Measurements from ENCODE around the gene SYT6. TPM values are rescaled to one million over a fixed set of nuclear protein-coding genes. Genes with fewer than 3 reads are reported as not detected.

SYT6 gene
- total RNA-seq, 1 experiment from 2014 or later, result 77.2 TPM

- Histone ChIP-seq H2BK15ac (ENCODE audit: low read depth, low read length) (no peak overlapping the region), H3K23ac (ENCODE audit: insufficient read length, low read depth, low read length) (no peak overlapping the region), H2BK5ac (ENCODE audit: insufficient read length, low read length) (no peak overlapping the region), H4K20me1 (ENCODE audit: control insufficient read depth, insufficient read depth, insufficient read length) (no peaks in the 10 kb centered on the region), H3K18ac (ENCODE audit: insufficient read length, low read depth, low read length) (no peak overlapping the region), H3K4me2 (ENCODE audit: insufficient read depth, insufficient read length, low read length) (no peak overlapping the region), H3K79me2 (ENCODE audit: insufficient read depth, low read length) (no peaks in the 10 kb centered on the region), H4K91ac (ENCODE audit: insufficient read length, low read depth, low read length) (no peak overlapping the region), H3K4me1 (ENCODE audit: insufficient read depth, low read length) (no peaks in the 10 kb centered on the region), H2BK20ac (ENCODE audit: low read depth, low read length, poor library complexity, severe bottlenecking) (no peak overlapping the region), H2BK12ac (ENCODE audit: insufficient read length, low read depth, low read length) (no peak overlapping the region), H3K14ac (ENCODE audit: insufficient read depth, low read length) (no peak overlapping the region), H3K9me3 (ENCODE audit: control insufficient read depth, low read depth, low read length) (no peaks in the 10 kb centered on the region), H3K4ac (ENCODE audit: low read depth, low read length) (no peak overlapping the region), H3K23me2 (ENCODE audit: insufficient read length, low read depth, low read length, poor library complexity, severe bottlenecking) (no peaks in the 10 kb centered on the region), H3K79me1 (ENCODE audit: insufficient read depth, low read depth, low read length, poor library complexity, severe bottlenecking) (no peaks in the 10 kb centered on the region), H4K5ac (ENCODE audit: insufficient read length, low read depth, low read length) (no peak overlapping the region), H4K8ac (replicated peaks; ENCODE audit: insufficient read length, low read depth, low read length) (no peak overlapping the region), H3T11ph (ENCODE audit: low read length) (no peak overlapping the region), H3K27me3 (ENCODE audit: insufficient read depth, low read length) (no peaks in the 10 kb centered on the region), H3K9ac (ENCODE audit: extremely low read depth, insufficient read length, low read length) (no peak overlapping the region), H2AFZ (ENCODE audit: low read length) (no peak overlapping the region), H3K56ac (ENCODE audit: insufficient read length, low read depth, low read length) (no peak overlapping the region), H2AK5ac (ENCODE audit: insufficient read length, low read length) (no peak overlapping the region), H3K27ac (ENCODE audit: insufficient read length, low read depth, low read length) (no peak overlapping the region), H2BK120ac (ENCODE audit: low read depth, low read length, poor library complexity, severe bottlenecking) (no peak overlapping the region)
- H3K9me3 Mint-ChIP-seq, result peaks cover 18 to 24% of the 10 kb centered on the region in 2 experiments
- WGBS (ENCODE audit: extremely low coverage, insufficient read length, low lambda C conversion rate), result no CpG with 5 or more reads among the region's 8 CpGs
- no peak for DNase-seq
- no peak overlapping the region for H3K27ac Mint-ChIP-seq
- TF ChIP-seq, protein P1, sequence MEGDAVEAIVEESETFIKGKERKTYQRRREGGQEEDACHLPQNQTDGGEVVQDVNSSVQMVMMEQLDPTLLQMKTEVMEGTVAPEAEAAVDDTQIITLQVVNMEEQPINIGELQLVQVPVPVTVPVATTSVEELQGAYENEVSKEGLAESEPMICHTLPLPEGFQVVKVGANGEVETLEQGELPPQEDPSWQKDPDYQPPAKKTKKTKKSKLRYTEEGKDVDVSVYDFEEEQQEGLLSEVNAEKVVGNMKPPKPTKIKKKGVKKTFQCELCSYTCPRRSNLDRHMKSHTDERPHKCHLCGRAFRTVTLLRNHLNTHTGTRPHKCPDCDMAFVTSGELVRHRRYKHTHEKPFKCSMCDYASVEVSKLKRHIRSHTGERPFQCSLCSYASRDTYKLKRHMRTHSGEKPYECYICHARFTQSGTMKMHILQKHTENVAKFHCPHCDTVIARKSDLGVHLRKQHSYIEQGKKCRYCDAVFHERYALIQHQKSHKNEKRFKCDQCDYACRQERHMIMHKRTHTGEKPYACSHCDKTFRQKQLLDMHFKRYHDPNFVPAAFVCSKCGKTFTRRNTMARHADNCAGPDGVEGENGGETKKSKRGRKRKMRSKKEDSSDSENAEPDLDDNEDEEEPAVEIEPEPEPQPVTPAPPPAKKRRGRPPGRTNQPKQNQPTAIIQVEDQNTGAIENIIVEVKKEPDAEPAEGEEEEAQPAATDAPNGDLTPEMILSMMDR (conservative IDR thresholded peaks at IDR 0.05), result no peak
- H3K27me3 Mint-ChIP-seq (ENCODE audit: low read depth), result peaks cover 1% of the 10 kb centered on the region
- H3K36me3 Mint-ChIP-seq (ENCODE audit: insufficient read depth in 1 of 3, low read depth in 3 of 3), result peaks cover 5 to 26% (median 18%) of the 10 kb centered on the region in 3 experiments
- peaks cover 15 to 29% of the 10 kb centered on the region in 2 experiments for H3K4me1 Mint-ChIP-seq
- H3K4me3 Mint-ChIP-seq, result no peak overlapping the region
These were observed 91.1 kb downstream of the SYT6 start for GRCh38 chr1:114062477-114063099.
